ENCODE measurements around the gene G6PC2.
"Not testable (repeated sequence)": the region's sequence is repeated elsewhere in the genome, so short reads cannot be mapped to it uniquely, and the experiment has no call there.

Gene G6PC2

DNA sequence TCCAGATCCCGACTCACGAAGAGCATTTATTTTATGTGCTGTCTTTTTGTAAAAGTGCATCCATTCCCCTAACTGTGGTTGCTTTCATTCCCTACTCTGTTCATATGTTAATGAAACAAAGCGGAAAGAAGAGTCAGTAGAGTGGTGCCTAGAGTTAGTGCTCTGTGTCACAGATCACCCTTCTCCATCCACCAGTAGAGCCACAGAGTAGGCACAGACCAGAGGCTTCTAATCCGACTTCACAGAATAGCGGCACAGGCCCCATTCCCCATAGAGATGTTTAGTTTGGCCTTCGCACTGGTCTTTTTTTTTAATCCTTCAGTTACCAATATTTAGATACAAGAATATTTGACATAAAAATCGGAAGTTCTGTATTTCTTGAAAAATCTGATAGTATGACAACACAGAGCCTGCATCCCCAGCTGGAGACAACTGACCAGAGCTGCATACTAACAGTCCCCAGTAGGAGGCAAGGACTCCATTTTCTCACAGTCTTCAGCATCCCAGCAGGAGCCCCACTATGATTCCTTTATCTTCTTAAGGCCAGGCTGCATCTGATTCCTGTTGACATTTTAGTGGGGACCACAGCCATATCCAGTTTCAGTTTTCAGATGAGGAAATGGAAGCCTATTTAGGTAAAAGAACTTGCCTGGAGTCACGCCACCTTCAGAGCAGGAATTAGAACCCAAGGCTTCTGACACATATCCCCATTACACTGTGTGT, 7.0 kb downstream of the G6PC2 start:
- DNase-seq = no peak

DNA sequence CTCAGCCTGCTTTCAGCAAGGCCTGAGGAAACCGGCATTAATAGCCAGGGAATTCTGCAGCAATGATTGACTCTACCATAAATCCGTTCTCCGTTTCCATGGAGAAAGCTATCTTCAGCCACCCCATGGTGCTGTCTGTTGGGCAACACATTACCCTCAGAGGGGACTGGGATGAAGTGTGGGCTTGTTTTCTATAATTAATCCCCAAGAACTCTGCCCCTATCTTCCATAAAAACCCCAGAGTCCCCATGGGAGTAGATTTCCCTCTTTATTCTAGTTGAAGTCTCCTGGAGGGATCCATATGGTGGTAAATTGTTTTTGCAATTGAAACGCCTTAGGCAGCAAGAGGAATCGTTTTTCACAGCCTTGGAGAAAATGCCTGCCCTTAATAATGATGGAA, 9.2 kb downstream of the G6PC2 start:
- DNase-seq = no peak

DNA sequence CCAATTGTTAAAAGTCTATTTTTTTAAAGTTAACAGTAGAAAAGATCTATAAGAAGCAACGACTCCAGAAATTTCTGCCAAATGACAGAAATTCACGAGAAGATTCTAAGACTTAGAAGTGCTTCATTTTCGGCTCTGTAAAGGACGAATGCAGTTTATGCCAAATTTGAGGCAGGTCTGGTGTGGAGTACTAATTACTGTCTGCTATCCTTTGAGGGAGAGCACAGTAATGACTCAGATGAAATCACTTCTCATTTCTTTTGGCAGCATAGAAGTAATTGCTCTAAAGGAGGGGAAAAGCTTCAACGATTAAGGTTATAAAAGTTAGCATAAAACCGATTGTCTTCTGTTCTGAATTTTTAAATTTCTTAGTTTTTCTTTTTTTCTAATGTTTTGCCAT, 11.4 kb downstream of the G6PC2 start:
- DNase-seq = no peak

DNA sequence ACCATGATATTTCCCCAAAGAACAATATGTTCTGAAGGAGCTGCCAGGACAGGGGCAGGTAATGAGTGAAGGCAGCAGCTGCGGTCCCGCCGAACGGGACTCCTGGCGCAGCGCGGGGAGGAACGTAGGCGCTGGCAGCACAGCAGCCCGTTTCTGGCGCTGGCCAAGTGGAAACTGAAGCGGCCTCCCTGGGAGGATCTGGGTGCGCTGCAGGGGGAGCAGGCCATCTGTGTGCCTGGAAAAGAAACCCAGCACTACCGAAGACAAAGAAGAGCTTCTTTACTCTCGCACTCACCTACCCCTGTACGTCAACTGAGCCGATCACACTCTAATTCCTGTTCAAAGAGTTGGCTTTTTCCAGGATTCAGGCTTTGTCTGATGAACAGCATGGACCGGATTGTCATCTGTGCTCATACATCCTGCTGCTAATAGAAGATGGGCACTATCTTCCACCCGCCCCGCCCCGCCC, 11.8 kb downstream of the G6PC2 start:
- DNase-seq = peak; percentile 72

DNA sequence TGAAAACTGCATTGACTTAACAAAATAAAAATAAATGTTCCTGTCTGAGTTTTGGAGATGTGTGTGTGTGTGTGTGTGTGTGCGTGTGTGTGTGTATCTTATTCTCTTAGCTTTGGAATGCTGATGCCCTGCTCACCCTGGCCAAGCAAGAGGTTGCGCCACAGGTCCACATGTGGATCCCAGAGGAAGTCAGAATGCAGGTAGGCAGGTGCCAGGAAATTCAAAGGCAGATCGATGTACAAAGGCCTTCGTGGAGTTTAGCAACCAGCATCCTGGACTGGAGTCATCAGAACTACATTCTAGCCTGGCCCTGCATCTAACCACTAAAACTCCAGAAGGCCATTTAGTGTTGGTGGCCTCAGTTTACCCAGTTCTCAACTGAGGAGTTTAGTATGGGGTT, 12.4 kb downstream of the G6PC2 start:
- no peak for DNase-seq

DNA sequence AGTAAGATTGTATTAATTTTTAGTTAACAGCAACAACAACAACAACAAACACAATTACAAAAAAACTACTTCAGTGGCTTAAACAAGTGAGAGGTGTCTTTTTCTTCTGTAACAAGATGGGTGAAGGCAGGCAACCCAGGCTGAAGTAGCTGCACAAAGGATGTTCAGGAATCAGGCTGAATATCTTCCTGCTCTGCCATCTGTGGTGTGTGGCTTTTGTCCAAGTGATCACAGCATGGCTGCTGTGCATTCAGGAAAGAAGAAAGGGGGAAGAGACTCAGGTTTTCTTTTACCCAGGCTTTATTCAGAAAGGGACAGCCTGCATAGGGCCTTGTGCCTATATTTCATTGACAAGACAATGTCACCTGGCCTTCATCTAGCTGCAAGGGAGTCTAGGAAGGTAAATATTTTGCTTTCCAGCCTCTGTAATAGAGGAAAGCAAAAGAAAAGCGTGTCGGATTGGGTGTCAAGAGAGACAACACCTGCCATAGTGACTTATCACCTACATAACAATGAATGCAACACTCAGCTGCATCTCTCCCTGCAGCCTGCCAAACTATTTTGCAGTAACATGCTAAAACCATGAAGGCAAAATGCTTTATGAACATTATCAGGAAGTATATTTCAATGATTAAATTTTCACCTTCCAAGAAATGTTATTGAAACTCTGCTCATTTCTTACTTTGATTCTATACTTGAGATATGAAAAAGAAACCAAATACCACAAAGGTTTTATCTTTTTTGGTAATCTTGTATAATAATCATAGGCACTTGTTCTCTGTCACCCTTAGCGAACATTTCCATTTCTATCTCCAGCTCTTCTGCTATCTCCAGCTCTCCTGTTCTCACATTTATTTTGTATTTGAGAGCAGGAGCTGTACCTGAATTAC, 14.6 kb downstream of the G6PC2 start:
- DNase-seq = peak; percentile 83

DNA sequence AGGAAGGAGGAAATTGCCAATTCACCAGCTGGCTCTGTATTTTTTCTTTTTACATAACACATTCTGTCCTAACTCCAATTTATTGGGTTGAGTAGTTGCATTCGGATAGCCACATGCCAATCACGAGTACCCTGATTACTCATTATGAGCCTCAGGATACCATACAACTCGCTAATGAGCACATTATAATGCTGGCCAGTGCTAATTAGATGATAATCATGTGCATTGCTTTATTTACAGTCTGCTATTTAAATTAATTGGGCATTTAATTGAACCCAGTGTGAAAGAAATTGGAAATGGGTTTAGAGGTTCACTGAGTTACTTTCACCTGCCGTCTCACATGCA, 15.2 kb downstream of the G6PC2 start:
- DNase-seq = no peak

DNA sequence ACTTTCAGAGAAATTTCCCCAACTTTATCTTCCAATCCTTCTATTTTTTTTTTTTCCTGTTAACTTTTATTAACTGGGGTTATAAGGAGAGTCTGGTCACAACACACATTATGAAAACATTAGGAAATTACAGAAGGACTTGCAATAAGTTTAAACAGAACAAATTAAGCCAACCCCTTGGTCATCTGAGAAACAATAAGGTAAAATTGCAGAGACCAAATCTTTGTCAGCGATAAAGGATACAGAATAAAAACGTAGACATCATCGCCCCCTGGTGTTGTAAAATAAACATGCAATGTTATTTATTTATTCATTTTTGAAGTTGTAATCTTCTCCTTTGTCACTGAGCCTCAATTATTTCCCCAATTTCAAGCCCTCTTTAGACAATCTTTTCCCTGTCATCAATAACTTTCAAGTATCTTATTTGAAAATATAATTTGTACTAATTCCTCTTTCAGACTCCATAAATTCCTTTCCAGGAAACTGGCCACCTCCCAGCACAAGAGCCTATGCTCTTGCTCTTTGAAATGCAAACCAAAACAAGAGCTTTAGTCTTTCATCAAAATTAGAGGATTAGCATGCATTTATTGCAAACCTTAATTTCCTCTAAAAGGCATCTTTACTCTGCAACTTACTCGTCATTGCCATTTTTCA, 19.5 kb downstream of the G6PC2 start:
- DNase-seq = peak; percentile 53

DNA sequence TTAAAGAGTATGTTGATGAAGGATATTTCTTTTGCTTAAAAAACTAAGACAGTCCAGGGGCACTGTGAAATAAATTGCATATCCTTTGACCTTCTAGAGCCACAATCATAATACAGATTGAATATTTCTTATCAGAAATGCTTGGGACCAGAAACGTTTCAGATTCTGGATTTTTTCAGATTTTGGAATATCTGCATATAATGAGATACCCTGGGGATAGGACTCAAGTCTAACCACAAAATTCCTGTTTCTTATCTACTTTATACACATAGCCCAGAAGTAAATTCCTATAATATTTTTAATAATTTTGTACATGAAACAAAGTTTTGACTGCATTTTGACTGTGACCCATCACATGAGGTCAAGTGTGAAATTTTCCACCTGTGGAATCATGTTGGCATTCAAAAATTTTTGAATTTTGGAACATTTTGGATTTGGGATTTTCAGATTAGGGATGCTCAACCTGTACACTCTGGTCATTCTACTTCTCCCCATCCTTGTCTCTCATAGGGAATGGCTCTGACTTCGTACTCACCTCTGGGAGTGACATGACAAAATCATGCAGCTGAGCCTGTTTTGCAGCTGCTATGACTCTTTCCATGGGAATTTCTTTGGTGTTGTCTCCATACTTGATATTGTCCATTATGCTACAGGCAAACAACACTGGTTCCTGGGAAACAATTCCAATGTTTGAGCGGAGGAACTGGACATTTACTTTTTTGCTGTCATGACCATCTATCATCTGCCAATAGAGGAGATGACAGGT, 25.7 kb downstream of the G6PC2 start:
- no peak for DNase-seq

DNA sequence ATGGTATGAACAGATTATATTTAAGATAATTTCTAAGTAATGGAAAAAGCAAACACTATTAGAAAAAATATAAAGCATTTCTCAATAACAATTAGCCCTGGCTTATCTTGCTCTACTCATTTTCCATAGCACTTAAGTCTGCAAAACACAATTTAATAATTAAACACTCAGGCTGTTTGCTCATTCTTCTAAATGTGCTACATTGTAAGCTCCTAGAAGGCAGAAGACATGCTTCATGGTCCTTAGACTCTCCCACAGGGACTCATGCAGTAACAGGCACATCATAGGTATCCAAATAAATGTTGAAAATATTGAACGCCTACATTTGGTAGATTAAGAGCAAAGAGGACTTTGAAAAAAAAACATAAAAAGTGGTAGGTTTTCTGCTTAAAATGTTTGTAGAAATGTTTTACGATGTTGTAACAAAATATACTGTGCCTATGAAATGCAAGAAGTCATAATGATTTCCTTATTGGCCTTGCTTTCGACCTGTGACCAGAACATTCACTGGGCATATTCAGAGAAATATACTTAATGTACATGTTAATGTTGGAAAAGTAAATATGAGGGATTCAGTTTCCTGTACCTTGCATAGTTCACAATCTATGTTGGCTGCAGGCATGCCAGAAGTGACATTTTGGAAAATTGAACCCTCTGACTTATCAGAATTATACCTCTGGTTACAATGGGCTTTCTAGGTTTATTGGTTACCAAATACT, 27.2 kb downstream of the G6PC2 start:
- DNase-seq = no peak

DNA sequence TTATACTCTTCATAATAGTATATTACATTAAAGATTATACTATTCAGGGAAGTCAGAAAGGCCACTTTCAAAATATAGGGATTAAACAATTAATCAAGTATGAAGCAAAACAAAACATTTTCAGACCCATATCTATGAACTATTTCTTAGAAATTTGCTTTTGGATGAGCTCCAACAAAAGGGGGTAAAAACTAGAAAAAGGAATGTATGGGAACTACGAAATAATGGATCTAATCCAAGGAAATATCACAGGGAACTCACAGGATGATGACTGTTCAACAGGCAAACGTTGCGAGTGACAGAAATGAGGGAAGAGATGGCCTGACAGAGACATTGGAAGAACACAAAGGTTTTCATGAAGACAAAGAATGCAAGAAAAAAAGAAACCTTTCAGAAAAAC, 27.9 kb downstream of the G6PC2 start:
- no peak for DNase-seq

DNA sequence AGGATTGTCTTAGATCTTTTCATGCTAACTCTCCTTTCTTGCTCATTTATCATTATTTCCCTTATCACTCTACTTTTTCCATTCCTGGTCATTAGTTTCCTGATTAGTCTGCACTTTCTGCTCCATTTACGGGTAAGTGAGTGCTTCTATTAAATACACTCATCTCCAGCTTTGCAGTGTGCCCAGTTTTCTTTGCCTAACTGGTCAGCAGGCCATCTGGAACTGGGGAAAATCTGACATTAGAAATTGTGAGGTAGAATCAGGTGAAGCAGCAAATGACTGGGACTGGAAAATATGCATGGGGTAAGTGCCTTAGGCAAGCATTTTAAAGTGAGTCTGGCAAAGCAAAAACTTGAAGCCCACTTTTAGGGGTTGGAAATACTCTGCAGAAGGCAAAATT, 29.2 kb downstream of the G6PC2 start:
- no peak for DNase-seq

DNA sequence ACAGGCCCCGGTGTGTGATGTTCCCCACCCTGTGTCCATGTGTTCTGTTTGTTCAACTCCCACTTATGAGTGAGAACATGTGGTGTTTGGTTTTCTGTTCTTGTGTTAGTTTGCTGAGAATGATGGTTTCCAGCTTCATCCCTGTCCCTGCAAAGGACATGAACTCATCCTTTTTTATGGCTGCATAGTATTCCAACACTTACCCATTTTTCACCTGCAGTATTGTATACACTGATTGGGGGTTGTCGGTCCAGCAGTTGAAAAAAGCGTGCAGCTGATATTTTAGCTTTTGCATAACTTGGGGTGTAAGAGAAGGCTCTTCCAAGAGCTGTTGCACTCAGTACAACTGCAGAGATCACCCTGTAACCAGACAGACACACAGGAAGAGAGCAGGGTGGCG, 31.1 kb downstream of the G6PC2 start:
- not testable (repeated sequence) for DNase-seq

DNA sequence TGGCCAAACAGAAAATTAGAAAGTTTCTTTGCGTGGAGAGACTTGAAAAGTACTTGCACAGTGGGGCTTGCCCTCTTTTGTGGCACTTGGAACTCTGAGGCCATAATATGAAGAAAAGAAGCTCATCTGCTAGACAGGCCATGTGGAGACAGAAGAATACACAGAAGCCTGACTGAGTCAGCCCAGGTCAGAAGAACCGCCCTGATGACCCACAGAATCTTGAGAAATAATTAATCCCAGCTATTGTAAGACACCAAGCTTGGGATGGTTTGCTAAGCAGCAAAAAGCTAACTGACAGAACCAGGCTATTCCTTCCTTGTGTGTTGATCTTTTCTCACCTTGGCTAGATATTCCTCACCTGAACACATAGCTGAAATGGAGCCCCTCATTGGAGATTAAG, 33.7 kb downstream of the G6PC2 start:
- no peak for DNase-seq

DNA sequence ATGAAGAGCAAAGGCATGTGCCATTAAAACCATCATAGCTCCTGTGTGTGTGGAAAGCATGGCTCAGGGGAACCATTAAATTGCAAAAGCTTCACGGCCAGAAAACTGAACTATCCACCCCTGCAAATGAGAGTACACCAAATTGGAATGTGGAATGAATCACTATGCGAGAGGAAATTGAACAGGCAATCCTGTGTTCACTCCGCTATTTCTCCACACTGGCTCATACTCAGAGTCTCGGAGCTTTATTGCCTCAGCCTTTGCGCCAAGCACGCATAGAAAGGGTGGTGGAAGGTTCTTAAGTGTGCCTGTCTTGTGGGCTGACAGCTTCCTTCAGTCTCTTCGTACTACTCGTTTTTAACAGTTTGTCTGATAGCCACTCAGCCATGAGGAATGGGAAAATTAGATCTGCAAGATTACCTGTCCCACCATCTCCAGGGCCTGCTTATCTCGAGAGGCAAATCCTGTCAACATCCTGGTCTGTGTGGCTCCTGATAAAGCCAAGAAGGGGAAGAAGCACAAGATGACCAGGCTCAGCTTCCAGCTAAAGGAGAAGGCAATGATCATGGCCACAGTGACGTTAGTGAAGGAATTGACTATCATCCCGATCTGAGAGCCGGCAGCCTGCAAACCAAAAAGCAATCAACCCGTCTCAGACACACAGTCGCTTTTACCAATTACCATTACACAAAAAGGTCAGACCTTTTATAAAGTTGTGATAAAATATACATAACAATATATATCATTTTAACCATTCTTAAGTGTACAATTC, 34.9 kb downstream of the G6PC2 start:
- no peak for DNase-seq

DNA sequence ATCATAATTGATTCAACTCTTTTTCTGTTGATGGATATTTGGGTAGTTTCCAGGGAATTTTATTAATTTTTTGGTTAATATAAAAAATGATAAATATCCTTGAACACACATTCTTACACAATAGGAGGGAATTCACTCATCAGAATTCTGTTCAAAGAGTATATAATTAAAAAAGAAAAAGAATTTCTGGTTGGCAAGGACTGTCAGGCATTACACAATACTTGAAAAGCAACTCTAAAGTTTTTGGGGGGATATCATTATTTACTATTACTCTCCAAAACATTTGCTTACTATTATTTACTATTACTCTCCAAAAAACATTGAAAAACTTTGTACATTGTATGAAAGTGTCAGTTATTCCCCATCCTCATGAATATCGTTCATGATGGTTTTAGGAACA, 38.0 kb downstream of the G6PC2 start:
- no peak for DNase-seq

DNA sequence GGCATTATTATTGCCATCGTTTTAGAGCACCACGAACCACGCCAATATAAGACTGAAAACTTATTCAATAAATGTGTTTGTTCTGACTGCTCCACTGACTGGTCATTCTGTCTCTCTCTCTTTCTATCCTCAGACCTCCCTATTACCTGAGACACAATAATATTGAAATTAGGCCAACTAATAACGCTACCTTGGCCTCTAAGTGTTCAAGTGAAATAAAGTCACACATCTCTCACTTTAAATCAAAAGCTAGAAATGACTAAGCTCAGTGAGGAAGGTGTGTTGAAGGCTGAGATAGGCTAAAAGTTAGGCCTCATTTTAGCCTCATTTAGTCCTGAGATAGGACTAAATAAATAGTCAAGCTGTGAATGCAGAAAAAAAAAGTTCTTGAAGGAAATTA, 38.8 kb downstream of the G6PC2 start:
- DNase-seq = no peak

DNA sequence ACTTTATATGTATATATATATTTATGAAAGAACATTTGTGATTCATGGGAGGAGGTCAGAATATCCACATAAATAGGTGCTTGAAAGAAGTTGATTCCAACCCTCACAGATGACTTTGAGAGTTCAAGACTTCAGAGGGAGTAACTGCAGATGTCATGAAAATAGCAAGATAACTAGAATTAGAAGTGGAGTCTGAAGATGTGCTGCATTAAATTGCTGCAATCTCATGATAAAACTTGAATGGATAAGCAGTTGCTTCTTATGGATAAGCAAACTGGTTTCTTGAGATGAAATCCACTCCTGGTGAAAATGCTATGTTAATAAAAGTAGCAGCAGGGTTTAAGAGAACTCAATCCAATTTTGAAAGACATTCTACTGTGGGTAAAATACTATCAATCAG, 40.2 kb downstream of the G6PC2 start:
- DNase-seq = no peak

DNA sequence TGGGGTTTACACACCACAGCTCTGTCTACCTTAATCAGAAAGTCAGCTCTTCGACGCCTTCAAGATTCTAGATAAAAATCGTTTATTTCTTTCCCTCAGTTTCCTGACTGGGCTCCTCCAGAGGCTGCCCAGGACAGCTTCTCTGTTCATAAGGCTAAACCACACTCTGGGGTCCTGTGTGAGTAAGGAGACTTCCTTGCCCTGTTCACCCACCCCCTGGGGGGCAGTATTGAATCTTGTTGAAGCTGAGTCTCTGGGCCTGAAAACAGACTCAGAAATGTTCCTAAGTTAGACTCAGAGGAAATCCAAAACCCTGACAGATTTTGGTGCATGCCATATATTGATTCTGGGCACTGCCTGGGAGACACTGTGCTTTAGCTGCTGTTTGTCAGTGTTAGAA, 43.0 kb downstream of the G6PC2 start:
- no peak for DNase-seq

DNA sequence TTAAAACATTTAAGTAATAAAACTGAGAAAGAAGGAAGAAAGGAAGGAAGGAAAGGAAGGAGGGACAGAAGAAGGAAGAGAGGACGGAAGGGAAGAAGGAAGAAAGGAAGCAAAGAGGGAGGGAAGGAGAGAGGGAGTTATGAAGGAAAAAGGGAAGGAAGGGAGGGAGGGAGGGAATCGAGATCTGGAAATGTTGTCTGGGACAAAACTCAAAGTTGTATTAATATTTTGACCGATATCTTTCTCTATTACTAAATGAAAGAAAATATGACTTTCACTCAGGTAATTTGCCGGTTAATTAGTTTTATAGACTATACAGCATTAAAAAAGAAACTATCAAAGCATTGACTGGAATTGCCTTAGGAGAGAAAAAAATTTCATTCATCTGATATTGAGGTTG, 44.4 kb downstream of the G6PC2 start:
- DNase-seq = no peak

DNA sequence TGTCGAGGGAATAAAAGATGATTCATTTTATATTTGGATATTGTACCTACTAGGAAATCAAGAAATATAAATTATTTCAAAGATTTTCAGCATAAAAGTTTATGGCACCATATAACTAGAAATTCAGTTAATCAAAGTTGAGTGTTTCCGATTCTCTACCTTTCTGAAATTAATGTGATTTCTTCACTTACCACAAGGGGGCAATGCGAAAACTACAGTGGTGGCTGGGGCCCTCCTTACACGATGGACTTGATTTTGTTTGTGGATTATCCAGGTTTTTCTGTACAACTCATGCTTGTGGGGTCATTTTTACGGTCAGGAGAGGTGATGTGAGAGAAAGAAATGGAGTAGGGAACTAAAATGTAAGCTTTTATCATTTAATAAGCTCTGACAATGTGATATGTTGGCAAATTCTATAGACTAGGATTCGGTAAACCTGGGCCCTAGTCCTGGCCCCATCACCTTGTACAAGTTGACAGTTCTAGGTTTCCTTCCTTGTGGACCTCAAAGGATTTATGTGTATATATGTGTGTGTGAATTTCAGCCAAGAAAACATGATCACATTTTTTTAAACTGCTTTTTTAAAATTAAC, 47.6 kb downstream of the G6PC2 start:
- no peak for DNase-seq

All from NCI-H1694 (cell line).